Parathyroid adenoma (tissue), 2 donors: ENCODE measurements around the gene RBM15B.

Experiments
- H2AFZ ChIP-seq: fragments of 300-600 bp; sonication (generic); one replicate; pipeline ENCODE4 v1.7.0; 2017; ENCODE audit warnings: antibody characterized with exemption, mild to moderate bottlenecking
- H3K27ac ChIP-seq: fragments of 300-600 bp; sonication (generic); one replicate; pipeline ENCODE4 v1.7.0; 2017
- H3K27me3 ChIP-seq: fragments of 300-600 bp; sonication (generic); one replicate; pipeline ENCODE4 v1.7.0; 2017; ENCODE audit warnings: low read length; ENCODE audit not compliant: control insufficient read depth, insufficient read depth
- H3K36me3 ChIP-seq: fragments of 300-600 bp; sonication (generic); one replicate; pipeline ENCODE4 v1.7.0; 2017; ENCODE audit warnings: low read length; ENCODE audit not compliant: control insufficient read depth, insufficient read depth
- H3K4me1 ChIP-seq: fragments of 300-600 bp; sonication (generic); one replicate; pipeline ENCODE4 v1.7.0; 2017; ENCODE audit warnings: control low read depth
- H3K4me2 ChIP-seq: fragments of 300-600 bp; sonication (generic); one replicate; pipeline ENCODE4 v1.7.0; 2017; ENCODE audit warnings: low read length
- H3K4me3 ChIP-seq: fragments of 300-600 bp; sonication (generic); one replicate; pipeline ENCODE4 v1.7.0; 2017; ENCODE audit warnings: low read depth, low read length
- H3K79me2 ChIP-seq: fragments of 300-600 bp; sonication (generic); one replicate; pipeline ENCODE4 v1.7.0; 2017; ENCODE audit warnings: control low read depth
- H3K9ac ChIP-seq: fragments of 300-600 bp; sonication (generic); one replicate; pipeline ENCODE4 v1.7.0; 2017; ENCODE audit warnings: mild to moderate bottlenecking
- H3K9me3 ChIP-seq: fragments of 300-600 bp; sonication (generic); one replicate; pipeline ENCODE4 v1.7.0; 2017; ENCODE audit warnings: low read length; ENCODE audit not compliant: control insufficient read depth
- CTCF ChIP-seq: fragments of 300-600 bp; sonication (generic); IDR thresholded peaks from one replicate; pipeline ENCODE4 v1.7.0; 2017; ENCODE audit warnings: antibody characterized with exemption, mild to moderate bottlenecking
- donor health status: primary hyperparathyroidism.

Gene RBM15B

GRCh38 chr3:51391075-51391565 lies at the start of gene RBM15B:
Gene RBM15B (plus strand): TSS chr3:51391285. CDS start chr3:51391400, 115 bp downstream.
- Histone ChIP-seq H3K9me3 (no peaks in the 10 kb centered on the region), H3K4me3 (peak within 1 kb of the TSS; percentile 69), H3K79me2 (peaks cover 18% of the 10 kb centered on the region), H3K9ac (no peak within 1 kb of the TSS), H3K27ac (peak within 1 kb of the TSS; percentile 79), H3K4me1 (peaks cover 21% of the 10 kb centered on the region), H3K27me3 (no peaks in the 10 kb centered on the region), H3K4me2 (peak within 1 kb of the TSS; percentile 74), H3K36me3 (no peaks in the 10 kb centered on the region), H2AFZ (peak within 1 kb of the TSS; percentile 79)
- peak; percentile 84 for TF ChIP-seq CTCF

GRCh38 chr3:51343918-51344687 lies 47.0 kb upstream of the RBM15B start:
- Histone ChIP-seq H3K4me1 (peaks cover 16% of the 10 kb centered on the region), H3K79me2 (no peaks in the 10 kb centered on the region), H3K4me2 (no peak overlapping the region)

GRCh38 chr3:51350751-51351150 lies 40.3 kb upstream of the RBM15B start:
- no peaks in the 10 kb centered on the region for H3K79me2 ChIP-seq
- no peak overlapping the region for H3K27ac ChIP-seq
- H3K4me2 ChIP-seq = no peak overlapping the region
- no peak overlapping the region for H3K9ac ChIP-seq
- no peak overlapping the region for H3K4me3 ChIP-seq
- no peaks in the 10 kb centered on the region for H3K27me3 ChIP-seq
- H3K9me3 ChIP-seq = no peaks in the 10 kb centered on the region
- TF ChIP-seq CTCF = no peak
- H2AFZ ChIP-seq = no peak overlapping the region
- H3K4me1 ChIP-seq = peaks cover 11% of the 10 kb centered on the region
- H3K36me3 ChIP-seq = no peaks in the 10 kb centered on the region

More at GRCh38 chr3:51343918-51344687, 47.0 kb upstream of the RBM15B start:
- Histone ChIP-seq H3K36me3 (no peaks in the 10 kb centered on the region), H3K4me3 (no peak overlapping the region), H3K9ac (no peak overlapping the region), H3K27ac (no peak overlapping the region), H3K9me3 (no peaks in the 10 kb centered on the region), H3K27me3 (no peaks in the 10 kb centered on the region), H2AFZ (no peak overlapping the region)
- no peak for TF ChIP-seq CTCF

DNA sequence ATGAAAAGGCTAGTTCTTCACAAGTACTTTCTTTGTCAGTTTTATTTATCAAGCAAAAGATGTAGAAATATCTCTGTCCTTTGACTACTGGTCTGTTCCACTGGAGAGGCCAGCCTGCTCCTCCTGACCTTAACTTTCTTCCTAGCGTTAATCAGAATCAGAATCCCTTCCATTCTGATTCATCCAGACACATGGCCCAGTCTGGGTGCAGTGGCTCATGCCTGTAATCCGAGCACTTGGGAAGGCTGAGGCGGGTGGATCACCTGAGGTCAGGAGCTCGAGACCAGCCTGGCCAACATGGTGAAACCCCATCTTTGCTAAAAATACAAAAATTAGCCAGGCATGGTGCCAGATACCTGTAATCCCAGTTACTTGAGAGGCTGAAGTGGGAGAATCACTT lies 38.0 kb upstream of the RBM15B start:
- Histone ChIP-seq H3K9ac (no peak overlapping the region), H3K36me3 (no peaks in the 10 kb centered on the region), H3K4me3 (no peak overlapping the region), H3K27me3 (no peaks in the 10 kb centered on the region), H3K4me2 (no peak overlapping the region), H3K9me3 (no peaks in the 10 kb centered on the region), H3K27ac (peak overlapping the region; percentile 58), H3K79me2 (no peaks in the 10 kb centered on the region), H2AFZ (no peak overlapping the region), H3K4me1 (peaks cover 11% of the 10 kb centered on the region)
- TF ChIP-seq CTCF = no peak
